Measurements from ENCODE around the gene SRRM1.
"Not testable (repeated sequence)": the region's sequence is repeated elsewhere in the genome, so short reads cannot be mapped to it uniquely, and the experiment has no call there.

The SRRM1 gene

GRCh38 chr1:24643363-24644099, 429 bp downstream of the SRRM1 start:
- no peak for DNase-seq

DNA sequence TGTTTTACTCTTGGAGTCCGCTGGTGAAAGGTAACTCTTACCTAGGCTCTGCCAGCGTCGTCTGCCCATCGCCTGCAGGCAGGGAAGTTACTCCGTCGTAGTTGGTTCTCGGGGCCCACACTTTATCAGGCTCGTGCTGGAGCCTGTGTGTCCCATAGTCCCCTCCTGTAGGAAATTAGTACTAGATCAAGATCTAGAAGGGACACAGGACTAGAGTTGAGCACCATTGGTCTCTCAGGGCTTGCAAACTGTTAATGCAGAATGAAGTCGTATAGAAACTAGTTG, 940 bp downstream of the SRRM1 start:
- DNase-seq = peak; percentile 31

- DNase-seq = no peak
Measured at GRCh38 chr1:24648919-24649318, 5.8 kb downstream of the SRRM1 start.

DNA sequence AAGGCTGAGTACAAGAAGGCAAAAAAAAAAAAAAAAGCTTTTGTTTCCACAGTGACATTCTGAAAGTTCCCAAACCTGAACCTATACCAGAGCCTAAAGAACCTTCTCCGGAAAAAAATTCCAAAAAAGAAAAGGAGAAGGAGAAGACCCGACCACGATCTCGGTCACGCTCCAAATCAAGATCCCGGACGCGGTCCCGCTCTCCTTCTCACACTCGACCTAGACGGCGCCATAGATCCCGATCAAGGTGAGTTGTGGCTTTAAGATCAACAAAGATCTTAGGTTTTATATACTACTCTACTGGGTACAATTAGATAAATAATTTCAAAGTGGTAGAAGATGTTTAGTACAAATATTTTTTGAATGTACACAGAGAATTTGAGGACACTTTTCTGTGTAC, 9.3 kb downstream of the SRRM1 start:
- no peak for DNase-seq

GRCh38 chr1:24654010-24654409, 10.9 kb downstream of the SRRM1 start:
- no peak for DNase-seq

- no peak for DNase-seq
Measured at GRCh38 chr1:24656046-24656445, 12.9 kb downstream of the SRRM1 start.

GRCh38 chr1:24657781-24658180, 14.7 kb downstream of the SRRM1 start:
- no peak for DNase-seq

DNA sequence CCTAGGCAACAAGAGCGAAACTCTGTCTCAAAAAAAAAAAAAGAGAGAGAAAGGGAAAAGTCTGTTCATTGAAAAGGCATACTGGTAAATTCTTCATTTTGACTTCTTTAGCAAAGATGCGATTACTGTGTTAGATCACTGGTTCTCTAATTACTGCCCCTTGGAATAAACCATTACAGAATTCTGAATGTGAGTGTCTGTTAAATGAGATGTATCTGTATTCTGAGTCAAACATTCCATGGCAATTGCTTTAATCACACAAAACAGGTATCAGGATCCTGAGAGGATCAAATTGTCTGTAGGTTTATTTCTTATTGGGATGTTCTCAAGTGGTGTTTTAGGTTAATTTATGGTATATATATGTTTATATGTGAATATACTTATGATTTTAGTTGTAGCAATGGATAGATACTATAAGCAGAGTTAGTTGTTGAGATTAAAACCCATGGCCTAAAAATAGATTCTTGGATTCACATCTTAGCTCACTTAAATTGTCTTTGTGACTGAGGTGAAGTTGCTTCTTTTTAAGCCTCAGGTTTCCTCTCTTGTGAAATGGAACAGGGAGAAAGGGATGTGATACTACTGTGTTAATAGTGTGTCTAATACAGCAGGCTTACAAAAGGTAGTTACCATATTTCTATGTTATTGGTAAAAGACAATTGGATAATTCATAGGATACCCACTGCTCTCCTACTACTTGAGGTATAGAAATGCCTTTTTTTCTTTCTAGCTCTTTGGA, 16.2 kb downstream of the SRRM1 start:
- DNase-seq = no peak

- no peak for DNase-seq
Measured at GRCh38 chr1:24659993-24660665, 17.0 kb downstream of the SRRM1 start.

DNA sequence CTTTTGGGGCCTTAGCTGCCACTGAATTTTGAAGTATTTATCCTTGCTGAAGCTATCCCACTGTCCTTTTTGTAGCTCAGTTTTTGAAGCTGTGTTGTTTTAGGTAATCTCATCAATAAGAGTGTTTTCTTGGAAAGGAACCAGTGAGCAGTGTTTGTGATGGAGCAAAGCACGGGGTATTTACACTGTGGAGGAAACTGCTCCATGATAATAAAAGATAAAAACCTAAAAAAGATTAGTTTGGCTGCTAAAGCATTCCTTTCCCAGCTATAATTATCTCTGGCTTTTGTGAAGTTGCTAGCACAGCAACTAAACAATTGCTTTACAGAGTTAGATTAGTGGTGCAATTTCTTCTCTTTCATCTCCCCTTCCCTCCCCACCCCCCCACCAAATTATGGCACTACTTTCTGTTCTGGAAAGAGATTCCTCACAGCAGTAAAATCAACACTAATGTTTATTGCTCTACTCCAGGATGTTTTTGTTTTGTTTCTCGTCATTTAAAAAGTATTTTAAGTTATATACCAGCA, 21.5 kb downstream of the SRRM1 start:
- DNase-seq = no peak

DNA sequence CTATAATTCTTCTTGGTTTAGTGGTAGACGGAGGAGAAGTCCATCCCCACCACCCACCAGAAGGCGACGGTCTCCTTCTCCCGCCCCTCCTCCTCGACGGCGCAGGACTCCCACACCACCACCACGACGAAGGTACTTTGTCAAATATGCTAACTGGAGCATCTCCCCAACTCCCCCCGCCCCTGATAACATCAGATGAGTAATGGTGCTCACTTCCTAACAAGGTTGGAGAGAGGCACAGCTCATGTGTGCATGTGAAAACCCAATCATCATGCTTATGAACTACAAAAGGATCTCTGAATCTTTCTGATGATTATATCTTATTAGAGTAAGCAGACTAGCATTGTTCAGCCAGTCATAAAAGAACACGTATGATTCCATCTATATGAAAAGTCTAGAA, 23.7 kb downstream of the SRRM1 start:
- DNase-seq = no peak

DNA sequence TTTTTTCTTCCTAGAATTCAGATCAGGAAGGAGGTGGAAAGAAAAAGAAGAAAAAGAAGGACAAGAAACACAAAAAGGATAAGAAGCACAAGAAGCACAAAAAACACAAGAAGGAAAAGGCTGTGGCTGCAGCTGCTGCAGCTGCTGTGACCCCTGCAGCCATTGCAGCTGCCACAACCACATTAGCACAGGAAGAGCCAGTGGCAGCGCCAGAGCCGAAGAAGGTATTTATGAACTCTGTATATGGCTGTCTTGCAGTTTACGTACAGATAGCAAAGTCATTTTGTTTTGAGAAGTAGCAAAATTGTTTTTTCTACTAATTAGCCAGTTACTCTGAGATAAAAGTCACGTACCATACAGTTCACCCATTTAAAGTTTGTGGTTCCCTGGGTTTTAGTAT, 28.3 kb downstream of the SRRM1 start:
- DNase-seq = not testable (repeated sequence)

DNA sequence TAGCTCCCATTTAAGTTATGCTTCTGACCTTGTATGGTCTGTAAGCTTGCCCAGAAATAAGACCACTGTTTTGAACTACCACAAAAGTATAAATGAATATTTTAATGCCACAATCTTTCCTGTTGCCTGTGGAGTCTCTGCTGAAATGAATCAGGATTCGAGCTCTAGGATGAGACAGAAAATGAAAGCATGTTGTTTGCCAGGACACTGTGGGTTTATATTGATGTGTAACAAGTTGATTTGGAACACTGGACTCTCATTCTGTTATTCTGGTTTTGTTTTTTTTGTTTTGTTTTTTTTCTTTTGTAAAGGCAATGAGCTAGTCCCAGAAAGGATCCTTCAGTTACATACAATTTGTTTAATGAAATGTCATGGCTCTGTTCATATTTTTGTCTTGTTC, 29.6 kb downstream of the SRRM1 start:
- not testable (repeated sequence) for DNase-seq

GRCh38 chr1:24673341-24673740, 30.2 kb downstream of the SRRM1 start:
- no peak for DNase-seq

- DNase-seq = not testable (repeated sequence)
Measured at GRCh38 chr1:24678421-24678820, 35.3 kb downstream of the SRRM1 start.

- DNase-seq = no peak
Measured at GRCh38 chr1:24679725-24680124, 36.6 kb downstream of the SRRM1 start.

GRCh38 chr1:24683713-24684162, 40.6 kb downstream of the SRRM1 start:
- no peak for DNase-seq

DNA sequence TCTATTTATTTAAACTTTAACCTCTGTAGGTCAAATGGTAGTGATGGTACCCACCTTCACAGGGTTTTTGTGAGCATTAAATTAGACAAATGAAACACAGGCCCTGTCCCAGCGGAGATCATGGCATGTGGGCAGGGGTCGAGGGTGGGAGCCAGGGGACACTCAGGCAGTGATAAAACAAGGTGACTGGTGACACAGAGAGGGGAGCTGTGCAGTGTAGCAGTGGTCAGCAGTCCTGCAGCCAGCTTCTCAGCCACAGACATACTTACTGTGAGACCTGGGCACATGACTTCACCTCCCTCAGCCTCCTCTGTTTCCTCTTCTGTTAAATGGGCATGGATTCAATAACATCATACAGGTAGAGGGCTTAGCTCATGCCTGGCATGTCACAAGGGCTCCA, 44.9 kb downstream of the SRRM1 start:
- DNase-seq = no peak

GRCh38 chr1:24688621-24689195, 45.6 kb downstream of the SRRM1 start:
- DNase-seq = peak; percentile 63

DNA sequence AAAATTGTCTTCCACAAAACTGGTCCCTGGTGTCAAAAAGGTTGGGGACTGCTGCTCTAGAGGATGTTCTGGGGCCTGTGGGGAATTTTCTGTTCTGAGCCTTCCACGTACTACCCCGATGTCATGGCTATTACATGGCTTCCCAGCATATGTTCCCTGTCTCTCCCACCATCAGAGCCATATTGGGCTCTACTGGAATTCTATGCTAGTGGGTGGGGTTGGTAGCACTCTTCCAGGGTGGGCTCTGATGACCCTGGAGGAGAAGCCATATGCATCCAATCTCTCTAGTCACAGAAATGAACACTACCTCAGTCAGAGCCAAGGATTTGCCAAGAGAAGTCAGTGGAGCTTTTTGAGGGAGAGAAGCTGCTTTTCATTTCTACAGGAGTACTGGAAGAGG, 47.9 kb downstream of the SRRM1 start:
- DNase-seq = no peak

DNA sequence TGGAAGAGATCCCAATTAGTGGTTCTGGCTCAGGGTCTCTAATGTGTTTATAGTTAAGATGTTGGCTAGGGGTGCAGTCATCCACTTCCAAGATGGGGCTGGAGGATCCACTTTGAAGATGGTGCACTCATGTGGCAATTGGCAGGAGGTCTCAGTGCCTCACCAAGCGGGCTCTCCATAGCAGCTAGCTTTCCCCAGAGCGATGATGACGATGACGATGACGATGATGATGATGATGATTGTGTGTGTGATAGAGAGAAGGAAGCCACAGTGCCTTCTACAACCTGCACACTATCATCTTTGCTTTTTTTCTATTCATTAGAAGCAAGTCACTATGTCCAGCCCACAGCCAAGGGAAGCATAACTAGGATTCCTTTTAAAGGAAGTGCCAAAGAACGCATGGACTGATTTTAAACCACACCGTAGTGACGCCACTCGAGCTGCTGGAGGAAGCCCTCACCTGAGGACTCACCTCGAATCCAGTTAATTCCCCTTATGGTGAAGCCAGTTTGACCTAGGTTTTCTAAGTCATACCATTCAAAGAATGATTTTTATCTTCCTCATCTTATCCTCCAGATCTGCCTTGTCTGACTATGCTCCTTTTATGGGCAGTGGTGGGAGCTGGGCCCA, 49.4 kb downstream of the SRRM1 start:
- no peak for DNase-seq

GRCh38 chr1:24693827-24694379, 50.8 kb downstream of the SRRM1 start:
- DNase-seq = no peak

- DNase-seq = no peak
Measured at GRCh38 chr1:24694380-24694843, 51.3 kb downstream of the SRRM1 start.
